GM19463 (cell line): Measurements from ENCODE around the gene COL16A1.

Experiments used
- ATAC-seq: cut with Tn5 transposase; IDR thresholded peaks from one replicate; pipeline ENCODE4 v1.9.1; 2021; ENCODE audit warnings: mild to moderate bottlenecking, moderate library complexity; ENCODE audit not compliant: unreplicated experiment

The COL16A1 gene

DNA sequence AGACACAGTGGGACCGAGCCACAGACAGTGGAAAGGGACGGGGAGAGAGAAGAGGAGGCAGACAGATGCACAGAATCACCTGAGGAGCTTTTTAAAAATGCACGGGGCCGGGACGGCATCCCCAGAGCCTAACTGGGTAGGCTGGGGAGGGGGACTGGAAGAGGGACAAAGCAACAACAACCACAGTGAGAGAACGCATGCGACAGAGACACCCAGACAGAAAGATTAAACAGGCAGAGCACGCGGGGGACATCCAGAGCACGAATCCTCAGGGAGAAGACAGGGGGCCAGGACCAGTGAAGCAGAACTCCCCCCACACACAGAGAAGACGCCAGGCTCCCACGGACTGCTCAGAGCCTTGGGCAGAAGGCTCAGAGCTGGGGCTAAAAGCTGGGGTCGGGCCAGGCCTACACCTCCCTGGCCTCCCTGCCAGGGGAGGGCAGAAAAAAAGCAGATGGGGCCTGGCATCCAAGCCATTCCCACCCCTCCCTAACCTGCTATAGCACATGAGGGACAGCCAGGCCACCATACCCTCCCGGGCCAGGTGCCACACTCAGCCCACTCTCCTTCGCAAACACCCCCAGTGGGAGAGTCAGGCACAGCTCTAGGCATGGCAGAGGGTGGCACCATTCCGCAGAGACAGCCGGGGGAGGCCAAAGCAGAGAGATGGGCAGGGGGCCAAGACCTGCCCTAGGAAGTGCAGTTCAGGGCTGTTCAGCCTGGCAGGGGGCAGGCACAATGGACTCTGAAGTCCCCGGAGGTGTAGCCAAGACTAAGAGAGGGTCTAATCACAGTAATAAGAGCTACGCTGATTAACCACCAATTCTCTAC, 29.8 kb upstream of the COL16A1 start:
- no peak for ATAC-seq

DNA sequence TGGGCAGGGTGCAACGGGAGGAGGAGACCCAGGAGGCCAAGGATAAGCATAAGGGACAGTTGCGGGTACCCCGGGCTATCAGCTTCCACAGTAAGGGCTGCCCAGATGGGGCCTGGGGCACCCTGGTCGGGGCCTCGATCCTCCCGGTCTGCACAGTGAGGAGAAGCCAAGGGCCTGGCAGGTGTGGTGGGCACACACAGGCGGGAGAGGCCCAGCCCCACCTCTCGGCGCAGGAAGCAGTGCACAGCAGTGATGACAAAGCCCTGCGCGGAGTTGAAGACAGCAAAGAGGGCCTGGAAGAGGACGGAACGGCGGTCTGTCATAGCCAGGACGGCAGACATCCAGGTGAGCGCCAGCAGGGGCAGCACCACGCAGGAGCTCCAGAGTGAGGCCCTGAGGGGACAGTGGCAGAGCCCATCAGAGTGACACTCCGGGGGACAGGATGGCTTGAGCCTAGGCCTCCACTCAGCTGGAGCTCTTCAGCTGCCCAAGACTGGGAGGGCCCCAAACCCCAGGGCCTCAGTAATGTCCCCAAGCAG, 29.0 kb upstream of the COL16A1 start:
- no peak for ATAC-seq

DNA sequence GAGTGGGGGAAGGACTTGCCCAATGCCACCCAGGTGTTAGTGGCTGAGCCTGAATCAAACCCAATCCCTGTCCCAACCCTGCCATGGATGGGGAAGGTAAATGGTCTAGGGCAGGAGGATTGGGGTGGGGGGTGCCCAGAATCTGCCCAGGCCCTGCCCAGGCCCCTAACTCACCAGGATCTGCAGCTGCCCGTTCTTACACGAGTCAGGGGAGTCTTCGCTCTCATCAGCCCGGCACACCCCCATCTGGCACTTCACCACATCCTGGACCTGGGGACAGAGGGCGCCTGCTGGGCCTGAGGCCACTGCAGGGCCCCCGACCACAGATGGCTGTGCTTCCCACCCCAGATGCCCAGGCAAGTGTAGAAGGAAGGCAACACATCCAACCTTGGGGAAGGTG, 28.5 kb upstream of the COL16A1 start:
- no peak for ATAC-seq

DNA sequence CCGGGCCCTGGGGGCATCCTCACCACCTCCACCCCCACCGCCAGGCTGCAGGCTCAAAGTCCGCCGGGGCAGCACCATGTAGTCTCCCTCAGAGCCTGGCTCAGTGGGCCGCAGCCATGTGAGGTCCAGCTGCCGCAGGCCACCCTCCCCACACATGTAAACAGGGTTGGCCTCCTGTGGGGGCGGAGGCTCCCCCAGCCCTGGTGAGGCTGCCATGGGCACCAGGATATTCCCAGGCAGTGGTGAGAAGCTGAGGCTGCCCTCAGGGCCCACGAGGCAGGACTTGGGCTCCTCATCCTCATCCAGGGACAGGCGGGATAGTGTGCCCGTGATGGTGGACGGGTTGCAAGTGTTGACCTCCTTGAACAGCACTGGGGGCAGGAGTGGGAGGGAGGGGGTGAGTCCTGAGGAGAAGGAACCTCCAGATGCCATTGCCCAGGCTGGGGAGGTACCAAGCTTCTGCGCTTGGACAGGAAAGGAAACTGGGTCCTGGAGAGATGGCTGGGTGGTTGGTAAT, 27.3 kb upstream of the COL16A1 start:
- no peak for ATAC-seq

DNA sequence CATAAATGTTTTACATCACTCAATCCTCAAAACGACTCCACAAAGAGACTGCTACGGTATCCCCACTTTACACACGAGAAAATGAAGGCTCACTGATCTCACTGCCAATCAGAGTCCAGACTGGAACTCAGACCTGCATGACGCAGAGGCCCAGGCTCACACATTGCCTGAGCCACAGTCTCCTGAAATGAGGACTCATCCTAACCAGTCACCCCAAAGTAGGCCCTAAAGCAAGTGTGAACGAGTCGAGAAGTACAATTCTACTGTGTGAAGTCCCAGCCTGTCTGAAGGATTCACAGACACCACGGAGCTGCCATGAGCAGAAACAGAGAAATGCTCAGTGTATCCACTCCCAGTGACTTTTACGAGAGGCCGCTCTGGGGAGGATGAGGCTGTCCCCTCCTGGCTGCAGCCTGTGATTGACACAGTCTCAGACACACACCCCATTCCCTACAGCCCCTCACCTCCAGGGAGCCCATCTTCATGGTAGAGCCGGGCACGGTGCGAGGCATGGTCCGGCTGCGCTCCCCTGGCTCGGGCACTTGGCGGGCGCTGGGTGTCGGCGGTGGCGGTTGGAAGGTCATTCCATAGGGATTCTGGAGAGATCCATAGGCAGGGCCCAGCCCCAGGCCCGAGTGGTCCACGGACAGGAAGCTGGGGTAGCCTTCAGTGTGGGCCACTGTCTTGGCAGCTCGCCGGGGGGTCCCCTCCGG, 26.7 kb upstream of the COL16A1 start:
- ATAC-seq: no peak

DNA sequence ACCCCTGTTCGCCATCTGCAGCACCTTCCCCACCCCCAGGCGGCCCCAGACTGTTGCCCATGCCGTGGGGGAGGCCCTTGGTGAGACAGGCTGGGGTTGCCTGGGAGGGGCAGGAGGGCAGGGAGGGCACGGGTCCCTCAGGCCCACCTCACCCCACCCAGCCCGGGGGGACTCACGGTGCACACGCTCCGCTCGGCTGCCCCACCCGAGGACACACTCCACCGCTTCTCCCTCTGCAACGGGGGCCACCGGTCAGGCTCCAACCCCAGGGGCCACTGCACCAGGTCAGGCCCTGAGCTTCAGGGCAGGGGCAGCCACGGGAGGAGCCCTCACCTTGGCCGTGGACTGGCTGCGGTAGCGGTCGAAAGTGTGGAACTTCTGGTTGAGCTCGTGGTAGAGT, 24.0 kb upstream of the COL16A1 start:
- no peak for ATAC-seq

DNA sequence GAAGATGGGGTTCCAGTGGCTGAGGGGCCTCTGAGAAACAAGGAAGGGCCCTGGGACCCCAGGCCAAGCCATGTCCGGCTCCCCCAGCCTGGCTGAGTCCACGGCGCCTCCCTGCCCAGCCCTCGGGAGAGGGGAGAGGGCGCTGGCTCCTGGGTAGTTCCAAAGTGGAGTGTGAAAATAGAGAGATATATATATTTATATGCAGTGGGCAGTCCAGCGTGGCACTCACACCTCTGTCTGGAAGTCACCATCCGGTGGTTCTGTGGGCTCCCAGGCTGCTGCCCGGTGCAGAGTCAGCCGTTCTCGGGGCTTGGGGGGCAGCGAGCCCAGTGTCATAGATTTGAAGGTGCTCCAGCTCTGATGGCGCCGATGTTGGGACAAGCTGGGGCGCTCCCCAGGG, 23.4 kb upstream of the COL16A1 start:
- no peak for ATAC-seq

DNA sequence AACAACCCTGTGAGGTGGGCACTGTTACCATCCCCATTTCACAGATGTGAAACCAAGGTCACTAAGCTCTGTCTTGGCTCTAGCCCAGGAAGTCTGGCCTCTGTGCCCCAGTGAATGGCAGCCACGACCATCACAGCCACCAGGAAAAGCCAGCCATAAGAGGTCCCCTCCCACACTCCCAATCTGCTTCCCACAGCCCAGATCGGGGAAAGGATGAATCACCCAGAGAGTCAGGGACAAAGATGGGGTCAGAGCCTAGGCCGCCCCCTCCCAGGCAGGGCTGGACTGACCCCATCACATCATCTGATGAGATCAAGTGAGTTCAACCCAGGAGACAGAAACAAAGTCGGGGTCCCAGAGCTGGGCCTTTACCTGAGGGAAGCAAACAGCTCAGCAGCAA, 22.9 kb upstream of the COL16A1 start:
- no peak for ATAC-seq

DNA sequence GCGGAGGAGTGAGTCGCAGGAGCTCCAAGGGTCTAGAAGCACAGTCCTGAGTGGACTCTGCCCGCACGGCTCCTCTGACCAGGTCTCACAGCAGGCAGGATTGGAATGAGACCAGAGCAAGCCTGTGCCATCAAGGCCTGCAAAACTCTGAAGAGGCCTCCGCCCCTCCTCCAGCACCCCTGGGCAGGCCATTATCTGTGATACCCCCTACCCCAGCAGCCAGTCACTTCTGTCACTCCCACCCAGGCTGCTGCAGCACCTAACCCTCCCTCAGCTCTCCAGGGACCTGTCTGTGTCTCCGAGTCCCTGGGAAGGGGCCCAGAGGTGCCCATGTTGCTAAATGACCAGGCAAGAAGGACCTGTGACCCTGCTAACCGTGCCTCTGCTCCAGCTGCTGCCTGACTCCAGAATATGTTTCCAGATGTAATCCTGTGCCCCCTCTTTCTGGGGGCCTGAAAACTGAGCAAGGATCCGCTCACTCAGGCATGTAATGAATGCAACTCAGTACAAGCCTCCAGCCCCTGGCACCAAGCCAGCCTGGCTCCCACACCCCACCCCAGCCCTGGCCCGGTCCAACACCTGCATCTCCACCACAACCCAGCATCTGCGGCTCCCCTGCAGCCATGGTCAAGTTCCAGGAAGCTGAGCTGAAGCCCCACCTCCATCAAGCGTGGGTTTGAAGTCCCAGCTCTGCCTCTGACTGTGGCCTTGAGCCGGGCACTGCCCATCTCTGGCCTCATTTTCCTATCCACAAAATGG, 22.1 kb upstream of the COL16A1 start:
- no peak for ATAC-seq

DNA sequence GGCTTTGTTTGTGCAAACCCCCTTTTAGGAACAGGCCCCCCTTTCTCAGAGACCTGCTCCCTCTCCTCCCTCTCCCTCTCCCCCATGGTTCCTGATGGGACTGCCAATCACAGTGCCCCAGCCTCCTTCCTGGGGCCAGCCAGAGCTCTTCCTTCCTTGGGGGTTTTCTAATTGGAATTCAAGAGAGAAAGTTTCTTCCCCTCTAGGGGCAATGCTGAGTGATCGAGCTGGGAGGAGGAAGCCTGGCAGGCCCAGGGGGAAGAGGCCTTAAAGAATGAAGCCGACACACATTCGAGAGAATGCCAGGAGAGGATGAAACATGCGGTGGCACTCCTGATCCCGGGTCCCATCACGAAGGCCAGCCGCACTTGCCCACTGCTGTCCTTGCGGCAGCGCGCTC, 21.3 kb upstream of the COL16A1 start:
- no peak for ATAC-seq

DNA sequence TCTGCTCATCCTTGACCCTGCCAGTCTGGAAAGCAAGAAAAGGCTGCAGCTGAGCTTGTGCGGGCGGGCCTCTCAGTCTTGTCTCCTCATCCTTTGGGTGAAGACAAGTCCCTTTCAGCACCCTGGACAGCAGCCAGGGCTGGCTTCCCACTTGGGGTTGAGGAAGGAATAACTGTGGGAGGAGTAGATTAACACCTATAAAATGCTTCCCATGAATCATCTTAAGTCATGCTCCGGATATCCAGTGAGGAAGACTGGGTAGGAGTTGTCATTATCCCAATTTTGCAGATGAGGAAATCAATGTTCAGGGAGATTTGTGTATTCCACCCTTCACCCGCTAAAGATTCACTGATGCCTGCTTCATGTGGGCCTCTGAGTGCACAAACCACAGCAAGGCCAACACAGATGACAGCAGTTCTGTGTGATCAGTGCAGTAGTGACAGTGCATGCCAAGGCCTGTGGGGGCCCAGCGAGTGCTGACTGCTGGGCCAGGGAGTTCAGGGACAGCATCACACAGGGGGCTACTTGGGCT, 20.1 kb upstream of the COL16A1 start:
- no peak for ATAC-seq

DNA sequence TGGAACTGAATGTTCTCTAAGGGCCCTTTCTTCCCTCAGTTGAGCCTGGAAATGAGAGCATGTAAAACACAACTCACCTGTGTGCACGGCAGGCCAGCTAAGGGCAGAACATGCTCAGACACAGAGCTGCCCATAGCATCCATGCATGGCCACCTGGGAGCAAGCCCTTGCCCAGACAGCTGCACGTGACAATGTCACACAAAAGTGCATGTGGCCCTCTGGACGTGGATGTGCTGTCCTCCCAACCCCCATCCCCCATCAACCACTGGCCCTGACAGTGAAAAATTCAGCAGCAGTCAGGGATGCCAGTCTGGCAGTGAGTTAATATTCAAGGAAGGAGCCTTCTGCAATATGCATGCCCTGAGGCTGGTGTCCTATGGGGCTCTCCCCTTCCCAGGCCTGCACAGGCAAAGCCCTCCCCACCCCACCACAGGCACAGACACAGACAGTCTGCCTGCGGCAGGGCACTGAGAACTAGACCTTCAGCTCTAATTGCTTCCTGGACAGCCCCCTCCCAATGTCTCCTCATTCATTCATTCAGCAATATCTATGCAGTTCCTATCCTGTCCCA, 14.6 kb upstream of the COL16A1 start:
- no peak for ATAC-seq

DNA sequence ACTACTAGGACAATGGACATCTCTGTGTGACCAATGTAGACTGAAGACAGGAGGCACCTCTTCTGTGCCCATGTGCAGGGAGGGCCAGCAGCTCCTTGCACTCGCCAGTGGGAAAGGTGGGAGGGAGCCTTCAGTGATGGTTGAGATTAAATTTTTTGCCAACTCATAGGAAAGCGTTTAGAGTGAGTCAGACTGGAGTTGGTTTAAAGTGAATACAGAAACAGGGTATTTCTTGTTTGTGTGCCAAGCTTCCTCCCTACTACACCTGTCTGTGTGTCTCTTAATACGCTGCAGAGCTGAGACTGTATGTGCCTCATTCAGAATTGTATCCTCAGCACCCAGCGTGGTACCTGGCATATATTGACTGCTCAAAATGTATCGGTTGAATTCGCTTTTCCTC, 13.5 kb upstream of the COL16A1 start:
- ATAC-seq: no peak

DNA sequence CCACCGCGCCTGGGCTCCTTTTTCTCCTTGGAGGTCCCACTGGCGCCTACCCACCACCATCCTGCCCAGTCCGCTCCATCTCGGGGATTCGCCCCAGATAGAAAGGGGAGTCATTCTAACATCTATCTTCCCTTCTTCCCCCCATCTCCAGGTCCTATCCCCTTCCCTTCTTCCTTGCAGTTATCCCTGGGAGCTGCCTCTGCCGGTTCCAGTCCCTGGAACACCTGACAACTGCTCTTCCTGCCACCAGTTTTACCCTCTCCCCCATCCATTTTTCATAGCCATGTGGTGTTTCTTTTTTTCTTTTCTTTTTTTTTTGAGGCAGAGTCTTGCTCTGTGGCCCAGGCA, 12.0 kb upstream of the COL16A1 start:
- no peak for ATAC-seq

DNA sequence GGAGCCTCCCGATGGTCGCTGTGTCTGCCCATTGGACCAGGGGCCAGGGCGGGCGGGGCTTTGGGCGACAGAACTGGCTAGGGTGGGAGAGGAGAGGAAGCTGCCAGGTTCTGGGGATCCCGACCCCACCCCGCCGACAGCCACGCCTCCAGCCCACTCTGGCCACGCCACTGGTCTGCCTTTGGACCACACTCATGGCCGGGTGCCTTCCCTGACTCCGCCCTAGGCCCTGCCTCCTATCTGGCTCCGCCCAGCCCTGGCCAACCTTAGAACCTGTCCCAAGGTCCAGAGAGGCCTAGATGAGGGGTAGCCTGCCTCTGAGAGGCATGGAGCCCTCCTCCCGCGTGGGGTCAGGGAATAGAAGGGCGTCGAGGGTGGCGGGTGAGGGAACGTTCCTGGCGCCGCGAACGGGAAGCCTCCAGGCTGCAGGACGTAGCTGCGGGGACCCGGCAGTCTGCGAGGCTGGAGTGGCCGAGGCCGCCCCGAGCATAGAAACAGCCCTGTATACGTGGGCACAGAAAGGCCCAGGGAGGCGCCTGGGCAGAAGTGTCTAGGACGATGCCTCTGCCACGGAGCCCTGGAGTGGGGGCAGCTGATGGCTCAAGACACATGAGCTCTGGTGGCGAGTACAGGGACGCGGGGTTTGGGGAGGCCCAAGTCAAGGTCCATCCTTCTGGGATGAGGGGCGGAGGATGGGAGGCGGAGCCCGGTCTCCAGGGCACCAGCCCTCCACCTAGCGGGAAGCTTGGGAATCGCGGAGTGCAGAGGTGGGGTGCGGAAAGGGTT, 11.5 kb upstream of the COL16A1 start:
- ATAC-seq: no peak

DNA sequence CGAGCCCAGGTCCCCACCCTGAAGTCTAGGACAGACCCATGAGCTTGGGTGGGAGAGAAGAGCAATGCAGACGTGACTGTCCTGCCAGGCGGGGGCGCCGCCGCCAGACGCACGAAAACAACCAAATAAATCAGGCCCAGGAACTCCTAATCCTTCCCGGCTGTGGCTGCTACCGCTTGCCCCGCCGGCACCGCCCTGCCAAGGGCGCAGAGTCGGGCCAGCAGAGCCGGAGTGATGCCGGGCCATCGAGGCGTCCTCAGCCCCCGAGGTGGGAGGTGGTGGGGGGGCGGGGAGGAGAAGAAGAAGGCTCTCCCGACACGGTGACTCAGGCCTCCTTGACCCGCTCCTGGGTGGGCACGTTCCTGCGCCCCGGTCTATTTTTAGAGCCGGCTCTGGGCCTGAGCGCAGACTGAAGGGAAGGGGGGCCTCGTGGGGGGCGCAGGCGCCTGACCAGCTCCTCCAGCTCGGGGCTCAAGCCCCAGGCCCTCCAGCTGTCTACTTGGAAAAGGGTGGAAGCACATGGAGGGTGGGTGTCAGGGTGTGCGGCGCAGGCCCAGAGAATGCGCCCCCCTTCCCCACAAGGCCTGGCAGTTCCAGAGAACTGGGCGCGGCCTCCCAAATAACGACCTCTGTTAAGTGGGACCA, 10.7 kb upstream of the COL16A1 start:
- no peak for ATAC-seq

DNA sequence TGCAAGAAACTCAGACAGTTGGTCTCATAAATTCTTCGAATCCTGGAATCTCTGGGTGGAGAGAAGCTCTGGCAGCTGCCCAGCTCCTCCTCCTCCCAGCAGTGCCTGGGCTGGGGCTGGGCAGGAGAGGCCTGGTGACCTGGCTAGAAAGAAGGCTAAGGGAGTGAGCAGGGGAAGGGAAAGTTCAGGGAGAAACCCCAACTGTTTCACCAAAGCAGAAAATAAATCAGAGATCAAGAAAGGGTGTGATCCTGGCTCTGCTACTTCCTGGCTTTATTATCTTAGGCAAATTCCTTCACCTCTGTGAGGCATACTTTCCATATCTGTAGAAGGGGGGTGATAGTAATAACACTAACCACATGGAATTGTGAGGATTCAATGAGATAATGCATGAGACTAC, 8.8 kb upstream of the COL16A1 start:
- no peak for ATAC-seq

DNA sequence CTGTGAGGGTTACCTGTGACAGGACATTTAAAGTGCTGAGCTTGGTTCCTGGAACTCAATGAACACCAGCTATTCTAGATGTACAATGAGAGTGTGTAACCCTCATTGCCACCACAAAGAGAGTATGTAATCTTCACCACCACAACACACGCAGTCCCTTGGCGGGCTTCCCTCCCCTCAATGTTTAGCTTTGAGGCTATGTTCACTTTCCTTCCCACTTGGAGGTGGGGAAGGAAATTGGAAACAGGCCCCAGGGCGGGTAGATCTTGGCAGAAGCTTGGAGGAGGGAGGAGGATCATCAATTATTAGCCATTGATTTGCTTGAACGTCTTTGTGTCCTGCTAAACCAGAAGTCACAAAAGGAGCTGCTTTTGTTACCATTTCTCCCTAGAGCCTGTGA, 8.3 kb upstream of the COL16A1 start:
- ATAC-seq: no peak

DNA sequence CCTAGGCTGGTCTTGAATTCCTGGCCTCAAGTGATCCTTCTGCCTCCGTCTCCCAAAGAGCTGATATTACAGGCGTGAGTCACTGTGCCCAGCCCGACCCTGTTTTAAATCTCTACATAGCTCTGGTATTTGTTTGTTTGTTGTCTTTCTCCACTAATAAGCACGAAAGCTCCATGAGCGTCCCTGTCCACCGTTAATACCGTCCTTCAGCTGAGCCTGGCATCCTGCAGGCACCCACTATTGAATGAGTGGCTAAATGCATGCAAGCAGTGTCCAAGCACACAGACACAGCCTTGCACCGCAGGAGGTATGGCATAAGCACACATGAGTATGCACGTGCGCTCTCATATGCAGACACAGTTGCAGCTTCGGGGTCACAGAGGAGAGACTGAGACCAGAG, 4.5 kb upstream of the COL16A1 start:
- no peak for ATAC-seq

DNA sequence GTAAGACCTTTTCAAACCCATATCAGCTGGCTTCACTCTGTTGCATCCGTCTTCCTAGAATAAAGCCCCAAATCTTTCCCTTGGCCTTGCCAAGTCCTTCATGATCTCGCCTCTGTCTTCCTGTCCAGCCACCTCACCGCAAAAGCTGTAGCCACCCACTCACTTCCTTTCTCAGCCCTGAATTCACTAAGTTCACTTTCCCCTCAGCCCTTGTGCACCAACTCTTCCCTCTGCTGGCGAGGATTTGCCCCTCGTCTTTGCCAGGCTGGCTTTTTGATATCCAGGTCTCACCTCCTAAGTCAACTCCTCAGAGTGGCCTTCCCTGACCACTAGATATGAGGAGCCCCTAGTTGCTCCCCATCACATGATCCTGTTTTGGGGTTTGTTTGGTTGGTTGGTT, 3.9 kb upstream of the COL16A1 start:
- no peak for ATAC-seq
